ENCODE measurements around the gene SYNDIG1.

The SYNDIG1 gene

DNA sequence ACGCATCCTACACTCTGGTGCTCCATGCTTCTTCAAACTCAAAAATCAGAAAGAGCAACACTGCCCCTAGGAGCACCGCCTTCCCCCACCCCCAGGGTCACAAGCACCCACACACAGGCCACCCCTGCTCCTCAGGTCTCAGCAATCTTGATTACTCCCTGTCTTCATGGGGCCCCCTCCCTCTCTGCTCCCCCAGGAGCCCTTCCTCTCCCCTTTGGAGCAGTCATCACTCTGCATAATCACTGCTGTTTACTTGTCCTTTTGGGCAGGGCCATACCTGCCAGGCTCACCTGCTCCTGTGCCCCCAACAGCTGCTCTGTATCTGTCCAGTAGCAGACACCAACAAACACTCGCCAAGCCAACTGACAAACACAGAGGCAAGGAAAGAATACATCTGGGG lies 7.6 kb upstream of the SYNDIG1 start:
- no peak for TF ChIP-seq CTCF (IDR thresholded peaks at IDR 0.05; ENCODE audit: low read depth, low read length)

GRCh38 chr20:24462460-24463010 lies 6.9 kb upstream of the SYNDIG1 start:
- TF ChIP-seq CTCF (IDR thresholded peaks at IDR 0.05; ENCODE audit: low read depth, low read length) = no peak
- no peak for DNase-seq (ENCODE audit: extremely low read depth, low read depth)

More for the DNA sequence above, 7.6 kb upstream of the SYNDIG1 start:
- no peak for DNase-seq (ENCODE audit: extremely low read depth, low read depth)

- no peak for DNase-seq (ENCODE audit: extremely low read depth, low read depth)
- TF ChIP-seq CTCF (IDR thresholded peaks at IDR 0.05; ENCODE audit: low read depth, low read length) = no peak
Observed at GRCh38 chr20:24465159-24465558, 4.3 kb upstream of the SYNDIG1 start.

DNA sequence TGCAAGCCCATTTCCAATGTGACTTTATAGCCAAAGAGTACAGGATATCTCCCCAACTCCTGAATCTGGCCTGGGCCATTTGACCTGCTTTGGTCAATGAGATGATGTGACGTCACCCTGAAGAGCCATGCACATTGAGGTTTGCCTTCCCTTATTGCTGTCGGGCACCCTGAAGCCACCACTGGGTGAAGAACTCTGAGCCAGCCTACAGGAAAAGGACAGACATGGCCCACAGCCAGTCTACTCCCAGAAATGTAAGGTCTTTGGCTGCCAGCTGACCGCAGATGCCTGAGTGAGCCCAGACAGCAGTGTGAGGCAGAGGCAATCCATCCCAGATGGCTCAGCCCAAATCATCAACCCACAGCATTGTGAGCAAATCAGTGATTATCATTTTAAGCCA lies 3.7 kb upstream of the SYNDIG1 start:
- DNase-seq (ENCODE audit: extremely low read depth, low read depth) = no peak
- TF ChIP-seq CTCF (IDR thresholded peaks at IDR 0.05; ENCODE audit: low read depth, low read length) = no peak

DNA sequence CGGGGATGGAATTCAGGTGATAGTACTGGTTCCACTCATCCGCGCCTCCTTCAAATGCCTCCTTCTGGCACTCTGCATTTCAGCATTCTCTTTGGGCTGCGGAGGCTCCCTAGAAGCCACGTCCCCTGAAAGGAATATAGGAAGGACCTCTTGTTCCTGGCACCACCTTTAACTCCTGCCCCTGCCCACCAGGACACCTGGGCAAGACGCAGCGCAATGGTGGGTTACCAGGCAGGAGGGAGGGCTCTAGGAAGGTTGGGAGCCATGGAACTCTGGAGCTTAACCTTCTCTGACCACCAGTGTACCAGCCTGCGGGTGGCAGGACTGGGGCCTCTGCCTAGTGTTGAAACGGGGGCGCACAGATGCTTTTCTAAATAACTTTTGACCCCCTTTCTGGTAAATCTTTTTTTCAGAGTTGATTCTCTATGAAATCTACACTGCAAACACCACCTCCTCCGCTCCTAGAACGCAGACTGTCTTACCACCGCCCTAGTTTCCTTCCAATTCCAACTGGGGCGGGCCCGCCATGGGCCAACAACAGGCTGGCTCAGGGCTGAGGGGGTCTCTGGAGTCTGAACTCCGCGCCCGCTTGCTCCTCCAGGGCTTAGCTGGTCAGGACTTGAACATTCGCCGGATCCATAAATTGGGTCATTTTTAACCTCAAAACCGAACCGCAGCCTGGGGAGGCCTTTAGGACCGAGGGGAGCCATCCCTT lies 871 bp upstream of the SYNDIG1 start:
- no peak for DNase-seq (ENCODE audit: extremely low read depth, low read depth)
- no peak for TF ChIP-seq CTCF (IDR thresholded peaks at IDR 0.05; ENCODE audit: low read depth, low read length)

DNA sequence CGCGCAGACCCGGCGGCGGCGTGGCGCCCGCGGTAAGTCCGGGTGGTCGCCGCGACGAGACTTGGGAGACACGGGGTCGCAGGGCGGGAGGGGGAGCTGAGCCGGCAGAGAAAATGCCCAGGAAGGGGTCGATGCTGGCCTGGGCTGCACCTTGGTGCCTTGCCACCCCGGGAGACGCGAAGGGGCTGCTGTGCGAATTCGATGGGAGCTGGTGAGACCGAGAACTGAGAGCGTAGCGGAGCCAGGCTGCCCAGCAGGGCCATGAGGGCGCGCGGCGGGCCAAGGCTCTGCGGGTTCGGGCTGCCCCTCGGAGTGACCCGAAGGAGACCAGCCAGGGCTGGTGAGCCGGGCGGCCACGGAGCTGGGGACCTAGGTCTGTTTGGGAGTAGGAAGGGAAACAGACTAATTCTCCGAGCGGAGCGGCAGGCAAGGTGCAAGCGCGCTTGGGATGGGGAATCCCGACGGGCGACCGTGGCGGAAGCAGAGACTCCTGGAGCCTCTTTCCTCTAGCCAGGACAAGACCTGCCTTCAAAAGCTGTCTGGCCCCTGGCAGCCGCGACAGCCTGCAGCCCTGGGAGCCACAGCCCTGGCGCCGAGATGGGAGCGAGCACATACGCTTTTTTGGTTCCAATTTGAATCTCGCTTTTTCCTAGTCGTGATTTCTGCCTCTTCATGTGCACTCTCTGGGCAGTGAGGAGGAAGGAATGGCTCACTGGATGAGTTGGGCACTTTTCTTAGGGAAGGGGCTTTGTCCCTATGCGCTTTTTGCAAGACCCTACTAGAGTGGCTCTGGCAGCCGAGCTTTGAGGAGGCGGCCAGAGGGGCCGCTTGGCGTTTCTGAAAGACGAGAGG lies 691 bp downstream of the SYNDIG1 start:
- no peak for TF ChIP-seq CTCF (IDR thresholded peaks at IDR 0.05; ENCODE audit: low read depth, low read length)
- DNase-seq (ENCODE audit: extremely low read depth, low read depth) = no peak
